SIG-M5 (cell line): ENCODE data around the gene LDLRAD4.
"Not testable (repeated sequence)": the region's sequence is repeated elsewhere in the genome, so short reads cannot be mapped to it uniquely, and the experiment has no call there.

ENCODE experiments used
- DNase-seq: peaks from one replicate; lab custom pipeline; 2025; lab: John Stamatoyannopoulos, UW

The LDLRAD4 gene

GRCh38 chr18:13338318-13338717 is 119.8 kb downstream of the LDLRAD4 start:
- DNase-seq: no peak

GRCh38 chr18:13339653-13340052 is 121.1 kb downstream of the LDLRAD4 start:
- DNase-seq: no peak

DNA sequence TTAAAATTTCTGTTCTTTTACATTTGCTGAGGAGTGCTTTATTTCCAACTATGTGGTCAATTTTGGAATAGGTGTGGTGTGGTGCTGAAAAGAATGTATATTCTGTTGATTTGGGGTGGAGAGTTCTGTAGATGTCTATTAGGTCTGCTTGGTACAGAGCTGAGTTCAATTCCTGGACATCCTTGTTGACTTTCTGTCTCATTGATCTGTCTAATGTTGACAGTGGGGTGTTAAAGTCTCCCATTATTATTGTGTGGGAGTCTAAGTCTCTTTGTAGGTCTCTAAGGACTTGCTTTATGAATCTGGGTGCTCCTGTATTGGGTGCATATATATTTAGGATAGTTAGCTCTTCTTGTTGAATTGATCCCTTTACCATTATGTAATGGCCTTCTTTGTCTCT is 127.9 kb downstream of the LDLRAD4 start:
- DNase-seq: not testable (repeated sequence)

DNA sequence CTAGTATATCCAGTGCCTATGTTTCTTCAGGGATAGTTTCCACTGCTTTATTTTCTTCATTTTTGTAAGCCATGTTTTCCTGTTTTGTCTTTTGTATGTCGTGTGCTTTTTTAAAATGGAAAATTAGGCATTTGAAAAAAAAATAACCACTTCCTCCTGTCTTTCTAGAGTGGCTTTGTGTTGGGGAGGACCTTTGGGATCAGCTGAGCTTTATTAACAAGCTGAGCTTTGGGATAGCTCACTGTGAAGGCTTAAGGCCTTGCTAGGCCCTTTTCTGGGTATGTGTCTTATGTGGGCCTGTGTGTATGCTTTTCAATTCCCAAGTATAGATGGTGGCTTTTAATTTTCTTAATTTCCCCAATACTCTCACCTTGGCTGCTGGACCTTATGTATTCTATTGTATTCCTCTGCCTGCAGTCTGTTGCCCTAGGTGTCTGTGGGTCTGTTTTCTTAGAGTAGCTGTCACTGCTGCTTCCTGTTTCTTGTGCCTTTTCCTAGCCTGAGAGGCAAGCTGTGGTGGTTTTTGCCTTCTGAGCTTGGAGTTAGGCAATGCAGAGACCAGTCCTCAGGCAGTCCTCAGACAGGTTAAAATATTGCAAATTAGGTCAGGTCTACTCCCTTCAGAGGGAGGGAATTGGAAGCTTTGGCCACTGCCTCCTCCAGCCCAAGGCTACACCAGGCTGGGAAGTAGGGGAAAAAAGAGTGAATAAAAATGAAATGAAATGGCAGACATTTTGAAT is 134.7 kb downstream of the LDLRAD4 start:
- no peak for DNase-seq

DNA sequence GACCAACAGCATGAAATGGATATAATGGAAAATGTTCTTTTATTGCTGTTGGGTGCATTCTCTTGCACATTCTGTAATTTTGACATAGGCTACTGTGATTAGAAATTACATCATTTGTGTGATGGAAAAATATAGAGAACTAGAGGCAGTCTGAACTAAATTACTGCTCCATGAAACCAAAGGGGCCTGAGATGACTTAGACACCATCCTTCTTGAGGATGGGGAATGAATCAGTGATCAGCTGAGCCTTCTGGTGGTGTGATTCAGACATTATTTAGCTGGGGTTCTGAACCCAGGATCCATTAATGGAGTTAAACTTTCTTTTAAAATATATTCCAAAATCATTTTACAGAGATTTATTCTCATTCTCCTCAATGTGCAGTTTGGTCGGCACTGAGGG is 135.8 kb downstream of the LDLRAD4 start:
- no peak for DNase-seq

DNA sequence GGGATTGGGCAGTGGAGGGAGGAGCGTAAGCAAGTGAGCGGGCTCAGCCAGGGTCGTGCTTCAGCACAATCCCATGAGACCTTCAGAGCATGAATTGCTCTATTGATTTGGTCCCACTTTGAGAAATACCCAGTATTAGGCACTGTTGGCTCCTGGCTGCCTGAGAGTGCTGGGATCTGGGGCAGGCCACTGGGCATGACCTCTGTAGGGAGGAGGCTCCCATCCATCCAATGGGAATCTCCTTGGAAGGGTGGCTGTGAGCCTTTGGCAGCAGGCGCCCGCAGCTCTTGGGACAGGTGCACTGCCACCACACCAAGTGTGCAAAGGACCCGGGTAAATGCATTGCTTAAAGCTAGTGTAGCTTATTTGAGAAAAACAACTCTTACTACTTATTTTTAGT is 137.5 kb downstream of the LDLRAD4 start:
- DNase-seq: no peak

DNA sequence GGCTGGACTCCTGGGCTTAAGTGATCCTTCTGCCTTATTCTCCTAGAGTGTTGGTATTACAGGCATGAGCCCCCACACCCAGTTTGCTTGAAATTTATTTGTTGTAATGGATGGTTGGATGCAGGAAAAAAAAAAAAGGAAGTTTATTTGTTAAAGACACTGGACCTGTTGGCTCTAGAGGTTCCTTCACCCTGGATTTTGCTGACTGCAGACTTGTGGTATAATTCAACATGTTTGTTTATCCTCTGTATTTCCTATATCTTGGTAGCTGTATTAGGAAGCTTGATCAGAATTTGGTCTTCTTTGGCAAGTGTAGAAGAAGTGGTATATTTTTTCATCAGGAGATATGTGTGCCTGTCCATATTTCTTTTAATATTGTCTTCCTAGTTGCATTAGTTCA is 138.7 kb downstream of the LDLRAD4 start:
- no peak for DNase-seq

GRCh38 chr18:13359210-13359609 is 140.7 kb downstream of the LDLRAD4 start:
- DNase-seq: no peak

- no peak for DNase-seq
Measured at GRCh38 chr18:13361431-13361830, 142.9 kb downstream of the LDLRAD4 start.

GRCh38 chr18:13362051-13362450 is 143.5 kb downstream of the LDLRAD4 start:
- DNase-seq: no peak

DNA sequence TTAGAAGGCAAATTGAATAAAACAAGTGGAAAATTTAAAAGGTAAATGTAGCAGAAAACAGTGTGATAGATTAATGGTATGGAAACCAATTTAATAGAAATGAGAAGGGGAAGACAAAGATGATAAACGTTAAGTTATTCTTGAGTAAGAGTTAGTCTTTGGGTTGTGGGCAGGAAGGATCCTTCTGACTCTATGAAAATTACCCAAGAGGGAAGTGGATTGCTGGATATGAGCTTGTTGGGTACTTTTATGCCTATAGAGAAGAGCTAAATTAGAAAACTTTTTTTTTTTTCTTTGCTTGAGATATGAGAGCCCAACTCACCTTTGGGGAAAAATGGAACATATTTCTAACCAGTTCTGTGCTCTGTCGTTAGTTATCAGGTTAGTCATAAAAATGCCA is 144.0 kb downstream of the LDLRAD4 start:
- DNase-seq: no peak

GRCh38 chr18:13363359-13363758 is 144.8 kb downstream of the LDLRAD4 start:
- DNase-seq: no peak

DNA sequence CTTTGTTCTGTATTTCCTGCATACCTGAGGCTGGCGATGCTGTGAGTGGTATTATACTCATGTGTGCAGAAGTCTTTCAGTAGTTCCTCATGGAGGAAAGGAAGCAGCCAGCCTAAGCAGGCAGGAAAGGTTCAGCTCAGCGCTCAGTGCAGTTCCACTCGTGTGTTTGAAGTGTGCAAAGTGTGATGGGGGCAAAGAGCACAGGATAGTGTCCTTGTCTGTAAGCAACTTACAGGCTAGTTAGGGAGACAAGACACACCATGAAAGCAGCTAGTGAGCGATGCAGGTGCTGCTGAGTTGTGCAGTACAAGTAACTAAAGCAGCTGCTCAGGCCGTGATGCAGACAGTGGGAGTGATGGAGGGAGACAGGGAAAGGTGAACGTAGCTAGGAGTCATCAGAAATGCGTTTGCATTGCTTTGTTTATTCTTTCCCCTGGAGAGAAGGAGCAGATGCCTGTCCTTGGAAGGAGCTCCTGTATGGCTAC is 146.2 kb downstream of the LDLRAD4 start:
- DNase-seq: no peak

DNA sequence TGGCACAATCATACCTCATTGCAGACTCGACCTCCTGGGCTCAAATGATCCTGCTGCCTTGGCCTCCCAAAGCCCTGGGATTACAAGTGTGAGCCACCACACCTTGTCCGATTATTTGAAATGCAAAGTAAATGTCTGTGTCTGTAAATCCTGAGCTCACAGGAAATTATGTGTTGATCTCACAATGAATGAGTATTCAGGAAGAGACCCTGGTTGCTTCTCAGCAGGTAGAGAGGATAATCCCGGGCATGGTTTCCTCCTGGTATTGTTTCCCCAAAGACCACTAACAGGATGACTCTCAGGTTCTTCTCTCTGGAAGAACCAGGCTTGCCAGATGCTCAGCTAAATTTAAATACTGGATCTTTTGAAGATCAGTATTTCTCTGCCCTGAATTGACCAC is 147.6 kb downstream of the LDLRAD4 start:
- DNase-seq: no peak

DNA sequence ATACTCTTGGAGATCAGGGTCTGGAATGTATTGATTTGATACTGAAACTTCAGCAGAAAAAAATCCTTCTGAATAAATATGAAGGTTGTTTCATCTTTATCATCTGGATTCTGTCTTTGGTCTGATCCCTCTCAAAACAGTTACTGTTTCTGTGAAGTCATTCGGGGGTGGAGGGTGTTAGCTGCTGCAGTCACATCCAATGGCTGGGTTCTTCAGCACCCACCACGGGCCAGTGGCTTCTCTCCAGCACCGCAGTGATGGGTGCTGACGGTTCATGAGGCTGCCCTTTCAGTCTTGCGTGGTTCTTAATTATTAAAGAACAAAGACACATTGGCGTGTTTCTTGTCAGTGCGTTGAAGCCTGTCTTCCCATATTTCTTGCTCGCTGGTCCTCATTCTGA is 148.0 kb downstream of the LDLRAD4 start:
- no peak for DNase-seq

- DNase-seq: no peak
Measured at GRCh38 chr18:13366962-13367892, 148.7 kb downstream of the LDLRAD4 start.

- no peak for DNase-seq
Measured at GRCh38 chr18:13368080-13368813, 149.7 kb downstream of the LDLRAD4 start.

GRCh38 chr18:13369353-13369752 is 150.8 kb downstream of the LDLRAD4 start:
- DNase-seq: no peak

DNA sequence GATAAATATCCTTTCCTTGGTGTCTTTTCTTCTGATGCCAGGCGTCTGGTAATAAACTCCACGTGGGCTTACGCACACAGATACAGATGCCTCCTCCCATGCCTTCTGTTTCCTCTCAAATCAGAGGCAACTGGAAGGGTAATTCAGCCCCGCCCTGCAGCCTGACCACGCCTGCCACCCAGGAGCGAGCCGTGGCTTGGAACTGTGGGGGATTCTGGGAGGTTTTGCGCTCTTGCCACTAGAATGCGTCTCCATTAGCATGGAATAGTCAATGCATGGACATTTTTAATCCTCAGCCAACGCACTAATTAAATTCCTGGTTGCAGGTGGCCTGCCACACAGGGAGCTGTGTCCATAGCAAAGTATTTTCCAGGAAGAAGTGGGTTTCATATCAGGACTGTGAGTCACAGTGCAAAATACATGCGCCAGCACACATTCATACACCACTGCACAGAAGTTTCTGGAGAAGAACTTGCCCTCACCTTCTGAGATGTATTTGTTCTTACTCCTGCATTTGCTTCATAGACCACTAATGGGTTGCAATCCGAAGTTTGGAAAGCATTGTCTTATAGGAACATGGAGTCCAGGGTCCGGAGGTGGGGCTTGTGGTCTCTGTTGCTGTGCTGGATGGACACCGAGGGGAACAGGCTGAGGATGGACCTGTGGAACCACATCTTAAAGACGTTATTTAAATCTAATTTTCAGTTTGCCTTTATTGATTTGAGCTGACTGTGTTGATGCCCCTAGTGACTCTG is 151.4 kb downstream of the LDLRAD4 start:
- no peak for DNase-seq

DNA sequence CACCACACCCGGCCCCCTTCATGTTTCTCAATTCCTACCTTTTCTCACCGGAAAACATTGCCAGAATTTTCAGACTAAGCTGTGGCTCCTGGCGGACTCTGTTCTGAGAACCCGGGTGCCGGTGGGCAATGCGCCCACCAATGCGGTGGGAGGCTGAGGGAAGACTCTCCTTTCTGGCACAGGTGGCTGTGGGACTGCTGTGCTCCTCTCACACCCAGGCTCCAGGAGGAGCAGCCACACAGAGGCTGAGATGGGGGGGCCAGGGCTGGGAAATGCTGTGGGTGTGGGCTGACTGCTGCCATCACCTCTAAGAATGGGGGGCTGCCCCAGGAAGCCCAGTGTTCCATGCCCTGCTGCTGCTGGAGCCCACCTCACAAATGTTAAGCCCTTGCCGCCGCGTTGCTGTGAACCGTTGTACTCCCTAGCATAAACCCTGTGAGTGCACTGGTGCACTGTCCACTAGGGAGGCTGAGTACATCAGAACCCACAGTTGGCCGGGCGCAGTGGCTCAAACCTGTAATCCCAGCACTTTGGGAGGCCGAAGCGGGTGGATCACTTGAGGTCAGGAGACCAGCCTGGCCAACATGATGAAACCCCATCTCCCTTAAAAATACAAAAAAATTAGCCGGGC is 152.6 kb downstream of the LDLRAD4 start:
- DNase-seq: no peak
